Left ventricle myocardium superior (tissue), 1 donor: ENCODE measurements around the gene FURIN. TPM values are rescaled to one million over a fixed set of nuclear protein-coding genes. Genes with fewer than 3 reads are reported as not detected.
A peak's percentile ranks its signal among the peaks of the same experiment; 100 is the strongest.
"Not testable (repeated sequence)": the region's sequence is repeated elsewhere in the genome, so short reads cannot be mapped to it uniquely, and the experiment has no call there.

Experiments
- ATAC-seq: fragments of 200-7000 bp; cut with Tn5 transposase; one replicate; pipeline ENCODE4 v1.9.1; 2020; ENCODE audit warnings: mild to moderate bottlenecking, moderate library complexity
- DNase-seq: peaks from one replicate; pipeline ENCODE4 v3.0.0-alpha.2; 2020
- intact Hi-C: fragments of 100-400 bp; cut with micrococcal nuclease; formaldehyde crosslinking; loops from one replicate; pipeline ENCODE4 v1.11.0; 2022
- total RNA-seq: library from RNA; stranded (reverse); fragmentation: NEBNext Ultra II Directional; extraction: Animal tissue kit (Norgen Biotek cat#: 25700); gene quantifications from one replicate; pipeline ENCODE4 v1.2.1, GENCODE V29; 2021
- donor health status: DM: no; HTN: yes; CAD: no; lungs with severe emphysema.

Gene FURIN
- total RNA-seq, 1 donor from 2014 or later: 49.9 TPM

DNA sequence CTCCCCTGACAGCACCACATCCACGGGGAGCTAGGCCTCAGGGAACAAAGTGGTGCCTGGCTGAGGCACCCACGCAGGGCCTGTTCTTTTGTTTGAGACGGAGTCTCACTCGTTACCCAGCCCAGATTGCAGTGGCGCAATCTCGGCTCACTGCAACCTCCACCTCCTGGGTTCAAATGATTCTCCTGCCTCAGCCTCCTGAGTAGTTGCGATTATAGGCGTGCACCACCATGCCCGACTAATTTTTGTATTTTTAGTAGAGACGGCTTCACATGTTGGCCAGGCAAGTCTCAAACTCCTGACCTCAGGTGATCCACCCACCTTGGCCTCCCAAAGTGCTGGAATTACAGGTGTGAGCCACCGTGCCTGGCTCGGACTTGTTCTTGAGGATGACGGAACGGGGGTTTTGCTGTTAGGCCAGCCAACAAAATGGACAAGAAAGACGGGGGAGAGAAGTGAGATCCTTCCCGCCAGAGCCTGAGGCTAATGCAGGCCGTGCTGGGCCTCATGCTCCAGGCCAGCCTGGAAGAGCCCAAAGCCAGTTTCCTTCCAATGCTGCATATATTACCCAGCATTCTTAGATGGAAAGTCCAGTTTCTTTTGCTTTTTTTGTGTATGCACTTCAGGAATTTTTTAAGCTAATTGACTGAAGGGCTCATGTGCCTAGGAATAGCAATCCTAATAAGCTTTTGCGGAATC lies 28.1 kb upstream of the FURIN start:
- intact Hi-C loops: no loop called here
- ATAC-seq (no peak), DNase-seq (no peak)

DNA sequence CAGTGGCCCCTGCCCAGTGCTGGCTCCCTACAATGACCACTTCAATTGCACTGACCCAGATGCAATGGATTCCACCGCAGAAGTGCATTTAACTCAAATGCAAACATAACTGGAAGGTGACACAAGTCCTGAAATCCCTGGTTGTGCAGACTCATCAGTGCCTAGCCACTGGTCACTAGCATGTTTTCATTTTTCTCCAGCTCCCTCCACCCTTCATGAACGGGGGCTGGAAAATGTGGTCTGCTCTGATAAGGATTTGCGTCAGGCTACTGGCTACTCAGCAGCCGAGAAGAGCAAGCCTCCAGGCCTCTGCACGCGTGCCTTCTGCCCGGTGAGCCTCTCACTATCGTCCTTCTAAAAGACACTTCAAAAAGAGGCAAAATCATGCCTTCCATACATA lies 27.4 kb upstream of the FURIN start:
- DNase-seq (no peak), ATAC-seq (no peak)
- intact Hi-C loops: no loop called here

DNA sequence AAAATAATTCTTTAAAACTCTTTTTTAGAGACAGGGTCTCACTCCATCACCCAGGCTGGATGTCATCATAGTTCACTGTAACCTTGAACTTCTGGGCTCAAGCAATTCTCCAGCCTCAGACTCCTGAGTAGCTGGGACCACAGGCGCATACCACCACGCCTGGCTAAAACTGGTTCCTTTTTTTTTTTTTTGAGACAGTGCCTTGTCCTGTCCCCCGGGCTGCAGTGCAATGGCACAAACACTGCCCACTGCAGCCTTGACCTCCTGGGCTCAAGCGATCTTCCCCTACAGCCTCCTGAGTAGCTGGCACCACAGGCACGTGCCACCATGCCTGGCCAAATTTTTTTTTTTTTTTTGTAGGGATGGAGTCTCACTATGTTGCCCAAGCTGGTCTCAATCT lies 23.7 kb upstream of the FURIN start:
- no peak for DNase-seq
- intact Hi-C loops: no loop called here
- ATAC-seq: no peak

DNA sequence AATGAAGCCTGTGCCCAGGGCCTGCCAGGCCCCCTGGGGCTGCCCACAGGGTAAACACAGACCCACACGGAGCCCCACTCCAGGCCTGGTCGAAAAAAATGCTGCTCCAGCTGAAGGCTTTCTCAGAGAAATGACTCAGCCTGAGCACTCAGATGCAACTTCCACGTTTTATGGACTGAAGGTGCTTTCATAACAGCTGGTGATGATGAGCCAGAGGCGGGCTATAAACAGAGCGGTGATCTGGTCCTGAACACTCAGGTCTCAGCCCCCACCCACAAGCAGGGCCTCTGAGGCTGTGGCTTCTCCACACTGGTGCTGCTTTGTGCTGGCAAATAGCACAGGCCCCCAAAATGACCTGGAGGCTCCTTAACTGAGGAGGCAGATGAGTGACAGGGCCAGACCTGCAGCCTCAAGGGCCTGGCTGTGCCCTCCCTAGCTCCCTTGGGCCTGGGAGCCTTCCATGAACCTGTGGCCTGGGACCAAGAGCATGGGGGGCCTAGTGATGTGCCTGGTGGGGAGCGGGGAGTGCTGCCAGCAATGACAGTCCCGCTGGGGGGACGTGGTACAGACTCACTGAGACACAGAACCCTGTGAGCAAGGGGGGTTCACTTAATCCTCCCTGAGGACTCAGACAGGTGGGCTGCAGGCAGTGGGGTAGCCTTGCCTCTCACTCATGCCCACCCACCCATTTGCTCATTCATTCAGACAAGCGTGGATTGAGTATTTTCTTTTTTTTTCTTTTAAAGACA lies 23.0 kb upstream of the FURIN start:
- ATAC-seq (peak; percentile 35), DNase-seq (no peak)
- intact Hi-C loops: no loop called here

DNA sequence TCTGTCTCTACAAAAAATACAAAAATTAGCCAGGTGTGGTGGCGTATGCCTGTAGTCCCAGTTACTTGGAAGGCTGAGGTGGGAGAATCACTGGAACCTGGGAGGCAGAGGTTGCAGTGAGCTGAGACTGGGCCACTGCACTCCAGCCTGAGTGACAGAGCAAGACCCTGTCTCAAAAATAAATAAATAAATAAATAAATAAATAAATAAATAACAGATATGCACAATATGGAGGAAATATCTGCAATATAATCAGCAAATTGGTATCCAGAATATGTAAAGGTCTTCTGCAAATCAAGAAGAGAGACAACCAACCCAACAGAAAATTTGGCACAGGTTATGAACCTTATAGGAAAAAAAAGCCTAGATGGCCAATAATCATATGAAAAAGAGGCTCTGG lies 19.0 kb upstream of the FURIN start:
- ATAC-seq, DNase-seq, intact Hi-C loops: not testable (repeated sequence)

DNA sequence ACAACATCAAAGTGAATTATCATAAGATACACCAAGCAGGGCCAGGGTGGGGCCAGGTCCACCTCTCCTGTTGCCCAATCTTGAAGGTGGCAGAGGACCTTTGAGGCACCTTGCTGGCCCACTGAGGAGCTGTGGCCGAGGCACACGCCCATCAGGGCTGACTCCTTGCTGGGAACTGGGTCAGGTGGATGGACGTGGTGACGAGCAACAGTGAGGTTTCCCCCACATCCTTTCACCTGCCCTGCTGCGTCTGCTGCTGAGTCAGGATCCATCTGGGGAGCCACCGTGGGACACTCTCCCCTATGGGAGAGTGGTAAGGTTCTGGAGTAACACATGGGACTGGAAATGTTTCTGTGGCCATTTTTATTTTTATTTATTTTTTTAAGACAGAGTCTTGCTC lies 17.3 kb upstream of the FURIN start:
- DNase-seq (no peak), ATAC-seq (no peak)
- intact Hi-C loops: no loop called here

DNA sequence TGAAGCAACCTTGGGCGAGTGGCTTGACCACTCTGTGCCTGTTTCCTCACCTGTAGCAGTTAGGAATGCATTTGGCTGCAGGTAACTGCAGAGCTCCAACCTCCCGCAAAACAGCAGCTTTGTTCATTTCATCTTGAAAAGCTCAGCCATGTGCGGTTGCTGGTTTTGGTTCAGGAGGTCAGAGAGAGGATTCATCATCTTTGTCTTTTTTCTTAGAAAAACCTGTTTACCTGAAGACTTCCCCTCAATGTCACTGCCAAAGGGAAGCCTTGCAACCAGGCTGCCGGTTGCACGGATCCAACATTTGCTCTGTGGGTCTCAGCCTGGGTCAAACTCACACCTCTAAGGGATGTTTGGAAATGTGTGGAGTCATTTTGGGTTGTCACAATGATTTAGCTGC lies 16.4 kb upstream of the FURIN start:
- no peak for DNase-seq
- ATAC-seq: no peak
- intact Hi-C loops: no loop called here

DNA sequence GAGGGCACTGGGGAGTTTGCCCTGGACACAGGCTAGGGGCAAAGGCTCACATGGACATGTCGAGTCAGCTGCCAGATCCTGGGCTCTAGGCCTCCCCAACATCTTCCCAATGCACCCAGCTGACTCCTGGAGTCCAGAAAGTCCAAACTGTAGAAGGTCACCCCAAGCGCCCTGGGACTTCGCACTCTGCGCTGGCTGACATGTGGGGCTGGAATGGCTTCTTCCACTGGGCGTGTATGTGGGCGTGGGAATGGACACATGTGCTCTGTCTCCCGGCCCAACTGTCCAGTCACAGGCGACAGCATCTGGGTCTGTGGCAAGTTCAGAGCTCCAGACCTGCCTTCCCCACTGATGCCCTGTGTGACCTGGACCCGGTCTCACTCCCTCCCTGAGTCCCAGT lies 13.2 kb upstream of the FURIN start:
- DNase-seq: no peak

DNA sequence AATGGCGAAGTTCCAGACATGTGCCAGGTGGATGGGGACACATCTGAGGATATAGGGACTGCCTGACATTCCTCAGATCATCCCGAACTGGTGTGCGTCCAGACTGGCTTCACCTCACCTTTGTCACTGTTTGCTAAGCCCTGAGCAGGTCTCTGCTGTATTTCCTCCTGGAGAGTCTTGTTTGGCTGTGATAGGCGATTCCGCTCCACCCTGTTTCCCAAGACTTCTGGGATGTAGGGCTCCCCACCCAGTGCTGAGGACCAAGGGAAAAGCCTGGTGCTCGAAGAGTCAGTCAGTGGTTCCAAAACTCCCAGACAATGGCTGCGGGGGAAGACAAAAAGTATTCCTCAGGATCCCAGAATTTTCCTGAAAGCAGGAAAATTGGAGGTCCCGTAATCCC lies 11.1 kb upstream of the FURIN start:
- DNase-seq (no peak), ATAC-seq (no peak)
- intact Hi-C loops: no loop called here

More for the DNA sequence above, 13.2 kb upstream of the FURIN start:
- intact Hi-C loops: no loop called here
- ATAC-seq: no peak

DNA sequence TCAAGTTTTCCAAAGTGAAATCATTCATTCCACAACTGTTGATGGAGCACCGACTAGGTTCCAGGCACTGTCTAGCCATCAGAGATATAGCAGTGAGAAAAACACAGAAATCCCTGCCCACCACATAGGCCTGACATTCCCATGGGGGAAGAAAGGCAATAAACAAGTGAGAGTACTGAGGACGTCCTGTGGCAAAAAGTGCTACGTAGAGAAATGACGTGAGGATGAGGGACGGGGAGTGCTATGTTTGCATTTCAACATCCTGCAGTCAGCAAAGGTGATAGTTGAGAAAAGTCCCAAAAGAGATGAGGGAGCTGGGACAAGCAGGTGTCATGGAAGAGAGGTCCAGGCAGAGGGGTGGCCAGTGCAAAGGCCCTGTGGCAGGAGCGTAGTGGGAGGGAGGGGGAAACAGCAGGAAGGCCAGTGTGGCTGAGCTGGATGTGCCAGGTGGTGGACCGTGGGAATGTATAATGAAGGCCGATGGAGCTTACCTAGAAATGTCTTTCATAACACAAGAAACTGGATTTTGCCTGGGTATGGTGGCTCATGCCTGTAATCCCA lies 10.4 kb upstream of the FURIN start:
- DNase-seq (no peak), ATAC-seq (no peak)
- intact Hi-C loops: no loop called here

DNA sequence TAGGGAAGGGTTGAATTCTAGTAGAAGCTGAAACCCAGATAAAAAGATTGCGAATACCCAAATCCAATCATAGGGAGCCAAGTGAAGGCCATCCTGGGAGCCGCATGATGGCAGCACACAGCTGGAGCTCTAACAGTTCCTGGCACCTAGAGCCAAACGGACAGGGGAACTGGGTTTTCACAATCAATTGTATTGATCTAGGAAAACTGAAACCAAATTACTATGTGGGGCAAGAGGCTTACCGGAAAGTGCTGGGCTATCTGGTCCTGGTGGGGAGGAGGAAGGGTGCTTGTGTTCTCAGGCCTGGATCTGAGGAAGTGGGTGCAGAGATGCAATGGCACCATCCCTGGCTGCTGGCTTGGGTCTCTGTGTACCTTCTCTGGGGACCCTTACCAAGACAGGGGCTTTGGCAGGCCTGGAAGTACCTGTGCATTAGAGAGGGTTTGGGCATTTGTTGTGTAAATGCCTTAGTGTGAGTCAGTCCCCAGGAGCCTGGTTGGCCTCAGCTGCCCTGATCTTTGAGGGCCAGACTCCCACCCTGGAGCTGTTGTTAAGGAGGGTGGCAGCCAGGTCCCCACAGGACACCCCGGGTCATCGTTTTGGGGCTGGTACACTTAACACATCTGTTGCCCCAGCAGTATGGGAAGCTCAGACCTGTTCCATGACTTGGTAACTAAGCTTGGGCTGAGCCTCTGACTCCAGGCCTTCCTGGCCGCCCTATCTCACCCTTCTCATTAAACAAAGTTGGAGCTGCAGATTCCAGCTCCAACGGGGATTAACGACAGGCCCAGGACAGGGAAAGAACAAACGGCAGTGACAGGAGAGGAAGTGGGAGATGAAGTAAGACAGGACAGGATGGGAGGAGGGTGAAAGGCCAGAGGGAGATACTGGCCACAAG lies 8.9 kb upstream of the FURIN start:
- intact Hi-C loops: no loop called here
- peak; percentile 23 for ATAC-seq
- no peak for DNase-seq

DNA sequence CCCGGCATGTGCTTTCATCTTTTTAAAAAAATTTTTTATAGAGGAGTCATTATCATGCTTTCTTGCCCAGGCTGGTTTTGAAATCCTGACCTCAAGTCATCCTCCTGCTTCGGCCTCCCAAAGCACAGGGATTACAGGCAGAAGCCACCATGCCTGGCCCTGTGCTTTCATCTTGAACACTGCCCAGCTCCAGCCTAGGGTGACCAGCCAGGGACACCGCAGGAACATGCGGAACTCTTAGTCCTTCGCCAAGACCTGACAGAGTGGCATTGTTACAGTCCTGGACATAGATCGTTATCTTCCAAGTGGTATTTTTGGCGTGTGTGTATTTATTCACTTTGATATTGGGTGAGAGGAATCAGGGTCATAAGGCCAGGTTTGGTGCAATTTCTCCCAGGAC lies 7.9 kb upstream of the FURIN start:
- intact Hi-C loops: no loop called here

DNA sequence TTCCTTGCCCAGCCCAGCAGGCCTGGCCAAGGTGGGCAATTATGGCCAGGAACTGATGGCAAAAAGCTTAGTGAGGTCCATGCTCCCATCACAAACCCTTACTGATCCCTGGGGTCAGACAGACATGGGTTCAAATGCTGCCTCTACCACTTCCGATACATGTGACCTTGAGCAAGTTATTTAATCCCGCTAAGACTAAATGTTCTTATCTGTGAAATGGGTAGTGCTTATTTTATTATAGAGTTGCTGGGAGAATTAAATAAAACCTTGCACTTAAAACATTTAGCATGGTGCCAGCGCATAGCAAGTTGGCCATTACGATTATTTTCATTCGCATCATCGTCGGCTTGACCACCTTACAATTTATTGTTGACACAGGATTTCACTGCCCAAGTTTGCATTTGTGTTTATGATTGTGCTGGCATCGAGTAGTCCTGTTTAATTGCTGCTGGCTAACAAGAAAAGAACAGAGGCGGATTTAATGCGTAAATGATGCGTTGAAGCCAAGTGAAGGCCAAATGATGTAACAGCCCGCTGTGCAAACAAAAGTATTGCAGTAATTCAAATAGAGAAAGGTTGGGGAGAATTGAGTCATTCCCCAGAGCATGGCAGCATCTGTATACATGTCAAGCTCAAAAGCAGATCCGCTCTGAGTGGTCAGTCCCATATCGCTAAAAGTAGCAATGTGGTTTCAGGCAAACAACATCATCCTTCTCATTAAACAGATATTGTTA lies 7.3 kb upstream of the FURIN start:
- no peak for ATAC-seq
- DNase-seq: no peak
- intact Hi-C loops: no loop called here

More for the DNA sequence above, 7.9 kb upstream of the FURIN start:
- ATAC-seq: no peak
- DNase-seq: no peak

DNA sequence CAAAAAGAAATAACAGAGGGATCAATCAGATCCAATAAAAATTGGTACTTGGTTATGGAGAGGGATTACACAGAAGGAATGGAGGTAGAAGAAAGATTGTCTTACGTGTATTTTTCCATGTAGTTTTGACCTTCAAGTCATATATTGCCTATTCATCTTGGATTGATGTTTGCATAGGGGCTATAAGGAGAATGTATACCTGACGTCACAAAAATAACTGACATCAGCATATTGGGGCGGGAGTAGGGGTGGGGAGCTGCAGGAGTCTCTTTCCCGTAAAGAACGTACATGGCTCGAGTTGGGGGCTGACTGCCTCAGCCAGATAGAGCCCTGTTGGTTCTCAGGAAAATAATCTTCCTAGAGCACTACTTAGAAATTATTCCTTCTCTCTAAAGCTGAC lies 5.9 kb upstream of the FURIN start:
- ATAC-seq (no peak), DNase-seq (no peak)
- intact Hi-C loops: no loop called here

DNA sequence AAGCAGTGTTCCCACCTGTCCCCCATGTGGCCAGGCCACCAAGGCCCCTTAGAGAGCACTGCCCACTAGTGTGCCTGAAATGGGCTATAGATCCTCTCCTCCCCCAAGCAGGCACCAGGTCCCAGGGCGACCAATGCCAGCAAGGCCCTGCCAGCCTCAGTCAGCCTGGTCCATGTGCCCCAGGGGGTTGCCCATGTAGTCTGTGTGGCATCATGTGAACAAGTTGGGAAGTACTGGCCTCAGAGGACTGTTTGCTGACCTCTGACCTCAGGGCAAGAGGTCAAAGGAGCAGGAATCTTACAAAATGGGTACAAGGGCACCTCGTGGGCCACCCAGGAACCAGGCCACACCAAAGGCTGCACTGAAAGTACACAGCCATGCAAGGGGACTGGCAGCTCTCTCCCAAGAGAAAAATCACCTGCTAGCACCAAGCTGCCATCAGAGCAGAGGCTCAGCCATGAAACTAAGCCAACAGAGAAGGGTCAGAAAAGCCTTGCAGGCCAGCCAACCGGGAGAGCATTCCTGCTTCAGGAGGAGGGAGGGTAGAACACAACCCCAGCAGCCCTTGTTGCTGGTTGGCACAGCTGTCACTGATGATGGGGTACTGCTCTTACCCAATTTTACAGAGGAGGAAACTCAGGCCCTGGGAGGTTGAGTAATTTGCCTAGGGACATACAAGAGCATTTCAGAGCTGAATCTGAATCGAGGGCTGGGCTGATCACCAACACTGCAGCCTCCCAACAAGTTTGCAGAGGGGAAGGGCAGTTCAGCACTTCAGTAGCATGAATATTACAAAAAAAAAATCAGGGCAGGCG lies 5.2 kb upstream of the FURIN start:
- no peak for DNase-seq
- intact Hi-C loops: no loop called here
- peak; percentile 65 for ATAC-seq

DNA sequence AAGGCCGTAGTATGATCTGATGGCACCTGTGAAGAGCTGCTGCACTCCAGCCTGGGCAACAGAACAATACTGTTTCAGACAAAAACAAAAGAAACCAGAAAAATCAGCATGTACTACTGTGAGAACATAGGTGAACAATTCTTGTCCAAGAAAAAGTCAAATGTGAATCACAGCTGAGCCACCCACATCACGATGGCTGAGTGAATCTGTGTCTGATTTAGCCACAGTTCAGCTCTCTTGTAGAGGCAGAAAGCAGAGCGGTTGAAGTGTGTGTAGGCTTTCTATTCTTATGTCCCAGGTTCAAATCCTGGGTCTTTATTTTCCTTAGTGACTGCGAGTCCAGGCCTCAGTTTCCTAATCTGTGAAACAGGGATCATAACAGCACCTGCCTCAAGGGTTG lies 4.4 kb upstream of the FURIN start:
- ATAC-seq: no peak
- no peak for DNase-seq
- intact Hi-C loops: no loop called here

DNA sequence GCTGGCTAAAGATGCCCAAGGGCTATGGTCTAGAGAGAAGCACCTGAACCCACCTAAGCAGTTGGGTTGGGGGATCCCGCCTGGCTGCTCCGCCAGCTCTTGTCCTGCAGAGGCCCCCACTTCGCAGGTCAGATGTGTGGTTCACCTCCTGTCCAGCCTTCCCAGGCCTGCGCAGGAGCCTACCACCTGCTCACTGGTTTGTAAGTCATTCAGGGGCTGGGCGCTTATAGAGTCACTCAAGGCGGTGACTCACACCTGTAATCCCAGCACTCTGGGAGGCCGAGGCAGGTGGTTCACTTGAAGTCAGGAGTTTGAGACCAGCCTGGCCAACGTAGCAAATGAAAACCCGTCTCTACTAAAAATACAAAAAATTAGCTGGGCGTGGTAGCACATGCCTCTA lies 3.9 kb upstream of the FURIN start:
- ATAC-seq: no peak
- intact Hi-C loops: no loop called here
- DNase-seq: no peak

DNA sequence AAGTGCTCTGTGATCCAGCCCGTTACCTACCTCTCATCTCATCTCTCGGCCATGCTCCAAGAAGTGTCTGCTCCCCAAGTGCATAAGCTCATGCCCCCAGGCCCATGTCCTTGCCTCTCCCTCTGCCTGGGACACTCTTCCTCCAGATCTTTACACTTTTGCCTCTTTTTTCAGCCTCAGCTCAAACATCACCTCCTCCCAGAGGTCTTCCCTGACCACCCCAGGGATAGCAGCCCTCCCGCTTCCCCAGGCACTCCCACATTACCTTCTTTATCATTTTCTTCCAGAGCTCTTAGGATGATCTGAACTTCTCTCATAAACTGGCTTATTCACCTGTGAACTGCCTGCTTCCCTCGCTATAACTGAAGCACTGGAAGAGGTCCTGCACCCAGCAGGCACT lies 2.7 kb upstream of the FURIN start:
- intact Hi-C loops: no loop called here
- ATAC-seq (no peak), DNase-seq (no peak)
